HepG2 (cell line): ENCODE results near the gene RAB6B. TPM values are rescaled to one million over a fixed set of nuclear protein-coding genes. Genes with fewer than 3 reads are reported as not detected.

Source experiments
- GATAD2A ChIP-seq: IDR thresholded peaks from 2 replicates; pipeline ENCODE4 v1.6.1; 2016
- HOXA7 ChIP-seq: sonication (generic); formaldehyde crosslinking; IDR thresholded peaks from 2 replicates; pipeline ENCODE4 v1.8.1; 2022; ENCODE audit warnings: mild to moderate bottlenecking, missing genetic modification reagents, moderate library complexity
- KDM6A ChIP-seq: IDR thresholded peaks from 2 replicates; pipeline ENCODE4 v1.6.1; 2016; ENCODE audit warnings: low read depth
- KLF16 ChIP-seq, 2 experiments: sonication (generic) in 1 of 2; formaldehyde crosslinking in 1 of 2; IDR thresholded peaks; 2 replicates each; pipeline versions ENCODE4 v1.6.1 to v1.8.0; 2016 to 2023; ENCODE audit warnings: missing genetic modification reagents in 2 of 2, missing compliant biosample characterization in 1 of 2
- PHF20 ChIP-seq: sonication (generic); formaldehyde crosslinking; IDR thresholded peaks from 2 replicates; pipeline ENCODE4 v1.5.0; 2020; ENCODE audit warnings: mild to moderate bottlenecking, missing genetic modification reagents
- SALL2 ChIP-seq: sonication (generic); formaldehyde crosslinking; IDR thresholded peaks from 2 replicates; pipeline ENCODE4 v1.8.1; 2023; ENCODE audit warnings: mild to moderate bottlenecking, missing genetic modification reagents, inconsistent platforms
- TBP ChIP-seq: sonication (generic); formaldehyde crosslinking; IDR thresholded peaks from 2 replicates; pipeline ENCODE4 v1.5.0; 2020; ENCODE audit warnings: missing genetic modification reagents
- TGIF2 ChIP-seq: IDR thresholded peaks from 2 replicates; pipeline ENCODE4 v1.6.1; 2016; ENCODE audit warnings: control low read depth, missing compliant biosample characterization
- ZNF564 ChIP-seq: sonication (generic); formaldehyde crosslinking; IDR thresholded peaks from 2 replicates; pipeline ENCODE4 v1.8.1; 2023; ENCODE audit warnings: mild to moderate bottlenecking, missing genetic modification reagents
- ZNF678 ChIP-seq: sonication (generic); formaldehyde crosslinking; IDR thresholded peaks from 2 replicates; pipeline ENCODE4 v1.4.0; 2020; ENCODE audit warnings: mild to moderate bottlenecking, missing genetic modification reagents
- ZNF878 ChIP-seq: sonication (generic); formaldehyde crosslinking; IDR thresholded peaks from 2 replicates; pipeline ENCODE4 v1.8.1; 2023; ENCODE audit warnings: mild to moderate bottlenecking, missing genetic modification reagents, moderate library complexity
- polyA plus RNA-seq, 8 experiments: library from polyadenylated mRNA; depleted of rRNA in 3 of 8; stranded (reverse) in 7 of 8; unstranded in 1 of 8; fragments of >200 nt; fragmentation: Illumina TruSeq in 4 of 8; extraction: Trizol in 4 of 8; gene quantifications; 2 replicates each; pipeline versions ENCODE4 v1.2.1 to v1.2.3, GENCODE V29; 2011 to 2016; ENCODE audit warnings: low read depth in 4 of 8, missing spikeins in 1 of 8, mixed read lengths in 1 of 8; ENCODE audit not compliant: insufficient read depth in 1 of 8
- total RNA-seq, 5 experiments: library from RNA; depleted of rRNA; stranded (reverse); fragments of >200 nt; fragmentation: Illumina TruSeq; extraction: Trizol; gene quantifications; 2 replicates each; pipeline ENCODE4 v1.2.3, GENCODE V29; 2016; ENCODE audit warnings: low read depth in 1 of 5
- TF ChIP-seq, protein P1 (sequence below), 2 experiments: fragments of 450-650 bp in 1 of 2; sonication (generic) in 1 of 2; formaldehyde crosslinking in 1 of 2; IDR thresholded peaks; 2 replicates each; pipeline versions ENCODE4 v1.6.1 to v1.8.0; 2016 to 2022; ENCODE audit warnings: antibody characterized with exemption in 1 of 2, mild to moderate bottlenecking in 1 of 2, missing genetic modification reagents in 1 of 2
- TF ChIP-seq, protein P2 (sequence below): sonication (generic); formaldehyde crosslinking; IDR thresholded peaks from 2 replicates; pipeline ENCODE4 v1.5.0; 2020; ENCODE audit warnings: mild to moderate bottlenecking, low read depth, missing genetic modification reagents, borderline replicate concordance
- TF ChIP-seq, protein P3 (sequence below): sonication (generic); formaldehyde crosslinking; IDR thresholded peaks from 2 replicates; pipeline ENCODE4 v1.4.0; 2020; ENCODE audit warnings: missing genetic modification reagents

RAB6B gene
- total and polyA plus RNA-seq, 2 of the 13 experiments (the other 11 are each of a cell fraction or from before 2014, with no cell fraction given) = 0.16 TPM; not detected in 1

DNA sequence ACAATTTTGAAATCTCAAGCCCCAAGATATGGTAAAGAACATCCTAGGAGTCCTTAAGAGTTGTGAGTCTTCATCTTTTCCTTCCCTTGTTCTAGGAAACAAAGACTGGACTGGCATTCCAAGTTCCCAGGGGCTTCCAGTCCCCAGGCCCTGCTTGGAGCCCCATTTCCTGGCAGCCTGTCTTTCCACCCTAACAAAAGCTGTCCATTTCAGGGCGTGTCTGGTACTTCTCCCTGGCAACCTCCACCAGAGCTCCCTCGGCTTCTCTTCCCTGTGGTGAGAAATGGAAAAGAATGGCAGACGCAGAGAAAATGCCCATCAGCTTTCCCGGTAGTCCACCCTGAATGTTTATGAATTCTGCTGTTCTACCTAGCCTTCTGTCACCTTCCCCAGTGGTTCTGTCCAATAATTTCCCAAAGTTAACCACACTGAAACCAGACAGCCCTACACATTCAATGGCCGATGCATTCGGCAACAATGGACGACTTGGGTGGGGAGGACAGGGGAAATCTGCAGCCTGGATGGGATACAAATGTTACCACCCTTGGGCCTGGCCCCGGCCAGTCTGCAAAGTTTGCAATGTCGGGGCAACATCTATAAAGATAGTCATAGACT, 6.8 kb downstream of the RAB6B start (continued):
- TF ChIP-seq, protein P1, sequence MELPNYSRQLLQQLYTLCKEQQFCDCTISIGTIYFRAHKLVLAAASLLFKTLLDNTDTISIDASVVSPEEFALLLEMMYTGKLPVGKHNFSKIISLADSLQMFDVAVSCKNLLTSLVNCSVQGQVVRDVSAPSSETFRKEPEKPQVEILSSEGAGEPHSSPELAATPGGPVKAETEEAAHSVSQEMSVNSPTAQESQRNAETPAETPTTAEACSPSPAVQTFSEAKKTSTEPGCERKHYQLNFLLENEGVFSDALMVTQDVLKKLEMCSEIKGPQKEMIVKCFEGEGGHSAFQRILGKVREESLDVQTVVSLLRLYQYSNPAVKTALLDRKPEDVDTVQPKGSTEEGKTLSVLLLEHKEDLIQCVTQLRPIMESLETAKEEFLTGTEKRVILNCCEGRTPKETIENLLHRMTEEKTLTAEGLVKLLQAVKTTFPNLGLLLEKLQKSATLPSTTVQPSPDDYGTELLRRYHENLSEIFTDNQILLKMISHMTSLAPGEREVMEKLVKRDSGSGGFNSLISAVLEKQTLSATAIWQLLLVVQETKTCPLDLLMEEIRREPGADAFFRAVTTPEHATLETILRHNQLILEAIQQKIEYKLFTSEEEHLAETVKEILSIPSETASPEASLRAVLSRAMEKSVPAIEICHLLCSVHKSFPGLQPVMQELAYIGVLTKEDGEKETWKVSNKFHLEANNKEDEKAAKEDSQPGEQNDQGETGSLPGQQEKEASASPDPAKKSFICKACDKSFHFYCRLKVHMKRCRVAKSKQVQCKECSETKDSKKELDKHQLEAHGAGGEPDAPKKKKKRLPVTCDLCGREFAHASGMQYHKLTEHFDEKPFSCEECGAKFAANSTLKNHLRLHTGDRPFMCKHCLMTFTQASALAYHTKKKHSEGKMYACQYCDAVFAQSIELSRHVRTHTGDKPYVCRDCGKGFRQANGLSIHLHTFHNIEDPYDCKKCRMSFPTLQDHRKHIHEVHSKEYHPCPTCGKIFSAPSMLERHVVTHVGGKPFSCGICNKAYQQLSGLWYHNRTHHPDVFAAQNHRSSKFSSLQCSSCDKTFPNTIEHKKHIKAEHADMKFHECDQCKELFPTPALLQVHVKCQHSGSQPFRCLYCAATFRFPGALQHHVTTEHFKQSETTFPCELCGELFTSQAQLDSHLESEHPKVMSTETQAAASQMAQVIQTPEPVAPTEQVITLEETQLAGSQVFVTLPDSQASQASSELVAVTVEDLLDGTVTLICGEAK (IDR thresholded peaks at IDR 0.05) = no peak
- TF ChIP-seq, protein P1 (CRISPR knock-in tag; IDR thresholded peaks at IDR 0.05) = no peak
- TF ChIP-seq ZNF878 (CRISPR knock-in tag) (no peak), TBP (CRISPR knock-in tag) (no peak), TGIF2 (CRISPR knock-in tag) (no peak), PHF20 (CRISPR knock-in tag) (no peak), ZNF678 (CRISPR knock-in tag) (no peak), KLF16 (CRISPR knock-in tag; IDR thresholded peaks at IDR 0.05) (no peak), KDM6A (no peak), HOXA7 (CRISPR knock-in tag) (no peak), SALL2 (CRISPR knock-in tag) (no peak), GATAD2A (CRISPR knock-in tag) (no peak), ZNF564 (CRISPR knock-in tag) (no peak)
- TF ChIP-seq, protein P2, sequence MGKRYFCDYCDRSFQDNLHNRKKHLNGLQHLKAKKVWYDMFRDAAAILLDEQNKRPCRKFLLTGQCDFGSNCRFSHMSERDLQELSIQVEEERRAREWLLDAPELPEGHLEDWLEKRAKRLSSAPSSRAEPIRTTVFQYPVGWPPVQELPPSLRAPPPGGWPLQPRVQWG (CRISPR knock-in tag) = no peak
- TF ChIP-seq, protein P3, sequence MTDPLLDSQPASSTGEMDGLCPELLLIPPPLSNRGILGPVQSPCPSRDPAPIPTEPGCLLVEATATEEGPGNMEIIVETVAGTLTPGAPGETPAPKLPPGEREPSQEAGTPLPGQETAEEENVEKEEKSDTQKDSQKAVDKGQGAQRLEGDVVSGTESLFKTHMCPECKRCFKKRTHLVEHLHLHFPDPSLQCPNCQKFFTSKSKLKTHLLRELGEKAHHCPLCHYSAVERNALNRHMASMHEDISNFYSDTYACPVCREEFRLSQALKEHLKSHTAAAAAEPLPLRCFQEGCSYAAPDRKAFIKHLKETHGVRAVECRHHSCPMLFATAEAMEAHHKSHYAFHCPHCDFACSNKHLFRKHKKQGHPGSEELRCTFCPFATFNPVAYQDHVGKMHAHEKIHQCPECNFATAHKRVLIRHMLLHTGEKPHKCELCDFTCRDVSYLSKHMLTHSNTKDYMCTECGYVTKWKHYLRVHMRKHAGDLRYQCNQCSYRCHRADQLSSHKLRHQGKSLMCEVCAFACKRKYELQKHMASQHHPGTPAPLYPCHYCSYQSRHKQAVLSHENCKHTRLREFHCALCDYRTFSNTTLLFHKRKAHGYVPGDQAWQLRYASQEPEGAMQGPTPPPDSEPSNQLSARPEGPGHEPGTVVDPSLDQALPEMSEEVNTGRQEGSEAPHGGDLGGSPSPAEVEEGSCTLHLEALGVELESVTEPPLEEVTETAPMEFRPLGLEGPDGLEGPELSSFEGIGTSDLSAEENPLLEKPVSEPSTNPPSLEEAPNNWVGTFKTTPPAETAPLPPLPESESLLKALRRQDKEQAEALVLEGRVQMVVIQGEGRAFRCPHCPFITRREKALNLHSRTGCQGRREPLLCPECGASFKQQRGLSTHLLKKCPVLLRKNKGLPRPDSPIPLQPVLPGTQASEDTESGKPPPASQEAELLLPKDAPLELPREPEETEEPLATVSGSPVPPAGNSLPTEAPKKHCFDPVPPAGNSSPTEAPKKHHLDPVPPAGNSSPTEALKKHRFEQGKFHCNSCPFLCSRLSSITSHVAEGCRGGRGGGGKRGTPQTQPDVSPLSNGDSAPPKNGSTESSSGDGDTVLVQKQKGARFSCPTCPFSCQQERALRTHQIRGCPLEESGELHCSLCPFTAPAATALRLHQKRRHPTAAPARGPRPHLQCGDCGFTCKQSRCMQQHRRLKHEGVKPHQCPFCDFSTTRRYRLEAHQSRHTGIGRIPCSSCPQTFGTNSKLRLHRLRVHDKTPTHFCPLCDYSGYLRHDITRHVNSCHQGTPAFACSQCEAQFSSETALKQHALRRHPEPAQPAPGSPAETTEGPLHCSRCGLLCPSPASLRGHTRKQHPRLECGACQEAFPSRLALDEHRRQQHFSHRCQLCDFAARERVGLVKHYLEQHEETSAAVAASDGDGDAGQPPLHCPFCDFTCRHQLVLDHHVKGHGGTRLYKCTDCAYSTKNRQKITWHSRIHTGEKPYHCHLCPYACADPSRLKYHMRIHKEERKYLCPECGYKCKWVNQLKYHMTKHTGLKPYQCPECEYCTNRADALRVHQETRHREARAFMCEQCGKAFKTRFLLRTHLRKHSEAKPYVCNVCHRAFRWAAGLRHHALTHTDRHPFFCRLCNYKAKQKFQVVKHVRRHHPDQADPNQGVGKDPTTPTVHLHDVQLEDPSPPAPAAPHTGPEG (CRISPR knock-in tag) = no peak
